Activated CD4-positive, alpha-beta memory T cell treated with anti-CD3 and anti-CD28 coated beads for 36 hours (primary cell): Measurements from ENCODE around the gene CGRRF1. TPM values are rescaled to one million over a fixed set of nuclear protein-coding genes. Genes with fewer than 3 reads are reported as not detected.
A peak's percentile ranks its signal among the peaks of the same experiment; 100 is the strongest.

Experiments
- CTCF ChIA-PET: fragments of 350-600 bp; sonication (Branson Sonifier 250); formaldehyde crosslinking; loops from one replicate; lab custom pipeline; 2021; ENCODE audit warnings: antibody characterized with exemption, inconsistent platforms; lab: Charles Lee
- POLR2A ChIA-PET: fragments of 350-600 bp; sonication (Branson Sonifier 250); formaldehyde crosslinking; loops from one replicate; lab custom pipeline; 2021; ENCODE audit warnings: antibody characterized with exemption; lab: Charles Lee
- DNase-seq: peaks from one replicate; pipeline ENCODE4 v3.0.0-alpha.2; 2020
- H3K27ac Mint-ChIP-seq: one replicate; pipeline ENCODE4 v1.8.0; 2021; ENCODE audit warnings: mixed read lengths
- H3K27me3 Mint-ChIP-seq: one replicate; pipeline ENCODE4 v1.8.0; 2021; ENCODE audit warnings: mixed read lengths
- H3K36me3 Mint-ChIP-seq: one replicate; pipeline ENCODE4 v1.8.0; 2021; ENCODE audit warnings: mixed read lengths
- H3K4me1 Mint-ChIP-seq: one replicate; pipeline ENCODE4 v1.8.0; 2021; ENCODE audit warnings: low read depth, mixed read lengths
- H3K4me3 Mint-ChIP-seq: one replicate; pipeline ENCODE4 v1.8.0; 2021; ENCODE audit warnings: mild to moderate bottlenecking, mixed read lengths
- H3K9me3 Mint-ChIP-seq: one replicate; pipeline ENCODE4 v1.8.0; 2021; ENCODE audit warnings: mixed read lengths
- intact Hi-C: fragments of 100-400 bp; cut with micrococcal nuclease; formaldehyde crosslinking; loops from one replicate; pipeline ENCODE4 v1.15.1; 2023
- total RNA-seq, 2 experiments: library from RNA; stranded (reverse); gene quantifications; one replicate each; pipeline ENCODE4 v1.2.3, GENCODE V29; 2021

Gene CGRRF1
- total RNA-seq, 2 experiments from 2014 or later: 13.7 to 15.1 TPM

DNA sequence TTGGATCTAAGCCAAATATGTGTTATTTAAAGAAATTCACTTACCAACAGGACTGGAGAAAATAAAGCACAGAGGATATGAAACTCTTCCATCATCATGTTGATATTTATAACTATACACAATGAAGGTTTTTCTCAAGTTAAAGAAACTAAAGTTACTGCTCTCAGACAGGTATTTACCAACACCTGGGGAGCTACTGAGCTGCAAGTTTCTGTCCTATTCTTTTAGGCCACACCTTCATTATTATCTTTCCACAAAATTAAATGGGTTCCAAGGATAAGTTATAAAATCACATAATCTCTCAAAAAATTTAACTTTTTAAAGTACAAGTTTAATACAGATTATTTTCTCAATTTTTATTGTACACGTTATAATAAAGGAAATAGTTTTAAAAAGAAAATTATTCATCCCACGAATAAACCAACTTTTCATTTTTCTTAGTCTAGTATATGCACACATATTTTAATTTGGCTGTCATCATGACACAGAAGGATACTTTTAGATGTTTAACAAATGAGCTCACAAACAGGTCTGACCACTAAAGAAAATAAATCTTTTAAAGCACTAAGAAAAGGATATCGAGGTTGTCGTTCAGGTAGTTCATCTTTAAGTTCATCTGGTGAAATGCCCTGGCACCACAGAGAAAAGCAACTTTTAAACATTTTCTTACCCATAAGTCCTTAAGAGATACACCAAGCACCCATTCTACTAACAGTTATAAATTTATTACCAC is 28.7 kb upstream of the CGRRF1 start:
- H3K4me3 Mint-ChIP-seq: no peak overlapping the region
- H3K4me1 Mint-ChIP-seq: peaks cover 43% of the 10 kb centered on the region
- CTCF ChIA-PET: no interaction called here
- POLR2A ChIA-PET: no interaction called here
- H3K9me3 Mint-ChIP-seq: no peaks in the 10 kb centered on the region
- no peak overlapping the region for H3K27ac Mint-ChIP-seq
- DNase-seq: no peak
- H3K27me3 Mint-ChIP-seq: no peaks in the 10 kb centered on the region
- intact Hi-C loops: no loop called here
- H3K36me3 Mint-ChIP-seq: peaks cover 40% of the 10 kb centered on the region

- Mint-ChIP-seq H3K27ac (no peak overlapping the region), H3K36me3 (peaks cover 41% of the 10 kb centered on the region), H3K4me3 (no peak overlapping the region), H3K9me3 (no peaks in the 10 kb centered on the region), H3K4me1 (peaks cover 47% of the 10 kb centered on the region), H3K27me3 (no peaks in the 10 kb centered on the region)
- ChIA-PET CTCF (interaction anchor here (0.7 kb wide), 1 partner anchor 258 kb away, joined by 4 read pairs; no protein-coding TSS in a partner anchor), POLR2A (no interaction called here)
- no peak for DNase-seq
- intact Hi-C loops: no loop called here
These were observed 28.0 kb upstream of the CGRRF1 start for GRCh38 chr14:54481695-54482094.

DNA sequence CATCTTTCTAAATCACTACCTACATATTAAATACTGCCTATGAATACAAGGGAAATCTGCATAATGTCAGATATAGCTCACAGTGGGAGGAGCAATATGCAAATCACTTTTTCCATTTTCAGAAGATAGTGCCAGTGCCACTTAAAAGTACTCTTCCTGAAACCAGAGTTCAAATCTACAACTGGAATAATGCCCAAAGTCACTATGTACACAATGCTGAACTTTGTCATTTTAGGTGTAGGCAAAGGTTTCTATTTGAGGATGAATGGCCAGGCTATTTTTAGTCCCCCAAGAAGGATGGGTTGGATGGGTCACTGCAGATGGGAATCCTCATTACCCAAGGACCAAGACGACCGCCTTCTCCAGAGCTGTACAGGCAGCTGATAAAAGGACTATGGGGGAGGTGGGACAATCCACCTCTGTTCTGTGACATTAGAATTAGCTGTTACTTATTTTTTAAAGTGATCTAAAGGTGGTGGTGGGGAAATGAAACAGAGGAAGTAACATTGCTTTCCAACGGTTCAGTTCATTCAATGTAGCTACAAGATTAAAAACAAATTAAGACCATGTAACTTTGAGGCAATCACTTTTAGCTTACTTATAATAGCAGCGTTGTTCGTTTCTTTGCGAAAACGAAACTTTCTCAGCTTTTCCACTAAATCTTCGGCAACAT is 26.5 kb upstream of the CGRRF1 start:
- POLR2A ChIA-PET: no interaction called here
- no peaks in the 10 kb centered on the region for H3K27me3 Mint-ChIP-seq
- CTCF ChIA-PET: no interaction called here
- H3K27ac Mint-ChIP-seq: peak overlapping the region; percentile 50
- intact Hi-C loops: no loop called here
- no peak overlapping the region for H3K4me3 Mint-ChIP-seq
- DNase-seq: no peak
- H3K4me1 Mint-ChIP-seq: peaks cover 55% of the 10 kb centered on the region
- H3K36me3 Mint-ChIP-seq: peaks cover 34% of the 10 kb centered on the region
- H3K9me3 Mint-ChIP-seq: no peaks in the 10 kb centered on the region

GRCh38 chr14:54483846-54484245 is 25.9 kb upstream of the CGRRF1 start:
- intact Hi-C loops: no loop called here
- Mint-ChIP-seq H3K27me3 (no peaks in the 10 kb centered on the region), H3K4me1 (peaks cover 55% of the 10 kb centered on the region), H3K9me3 (no peaks in the 10 kb centered on the region), H3K4me3 (no peak overlapping the region), H3K27ac (peak overlapping the region; percentile 50), H3K36me3 (peaks cover 28% of the 10 kb centered on the region)
- CTCF ChIA-PET: interaction anchor here (0.7 to 1.5 kb wide), 2 partner anchors 114 to 290 kb away, joined by 3 read pairs; no protein-coding TSS in a partner anchor
- POLR2A ChIA-PET: no interaction called here
- no peak for DNase-seq

GRCh38 chr14:54486685-54487084 is 23.0 kb upstream of the CGRRF1 start:
- peak; percentile 16 for DNase-seq
- Mint-ChIP-seq H3K4me3 (peak overlapping the region; percentile 89), H3K4me1 (peaks cover 70% of the 10 kb centered on the region), H3K27me3 (no peaks in the 10 kb centered on the region), H3K36me3 (peaks cover 19% of the 10 kb centered on the region), H3K27ac (no peak overlapping the region), H3K9me3 (no peaks in the 10 kb centered on the region)
- ChIA-PET CTCF (interaction anchor here (0.7 to 5.3 kb wide), 3 partner anchors 21 to 55 kb away, joined by 4 to 30 read pairs (median 4); partner anchors contain the start of gene CGRRF1), POLR2A (no interaction called here)
- intact Hi-C loops: no loop called here

DNA sequence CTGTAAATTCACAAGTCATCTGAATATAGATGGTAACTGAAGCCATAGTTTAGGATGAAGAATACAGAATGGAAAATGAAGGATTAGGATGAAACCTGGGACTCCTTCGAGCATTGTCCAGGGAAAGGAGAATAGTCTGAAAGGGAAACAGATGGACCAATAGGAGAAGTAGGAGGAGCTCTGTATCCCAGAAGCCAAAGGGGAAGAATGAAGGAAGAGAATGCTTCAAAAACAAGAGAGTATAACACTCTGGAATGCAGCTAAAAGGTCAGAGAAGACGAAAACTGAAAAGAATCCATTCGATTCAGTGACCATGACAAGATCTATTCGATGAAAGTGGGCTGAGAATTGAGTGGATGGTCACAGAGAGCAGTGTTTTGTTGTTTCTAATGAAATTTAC is 21.9 kb upstream of the CGRRF1 start:
- ChIA-PET POLR2A (interaction anchor here (0.7 to 1.8 kb wide), 3 partner anchors 20 to 90 kb away, joined by 3 to 6 read pairs (median 6); no protein-coding TSS in a partner anchor), CTCF (interaction anchor here (0.6 to 5.3 kb wide), 9 partner anchors 20 to 415 kb away, joined by 3 to 30 read pairs (median 4); partner anchors contain the start of genes CDKN3, CGRRF1 and GCH1)
- Mint-ChIP-seq H3K4me3 (peak overlapping the region; percentile 89), H3K27me3 (no peaks in the 10 kb centered on the region), H3K36me3 (peaks cover 12% of the 10 kb centered on the region), H3K27ac (peak overlapping the region; percentile 90), H3K9me3 (no peaks in the 10 kb centered on the region), H3K4me1 (peaks cover 64% of the 10 kb centered on the region)
- intact Hi-C loops: loop anchor here (1.0 to 2.0 kb wide), 3 partner anchors 22 to 91 kb away; partner anchors contain the start of gene CGRRF1
- no peak for DNase-seq

- intact Hi-C loops: loop anchor here (1.0 to 2.0 kb wide), 3 partner anchors 21 to 92 kb away; partner anchors contain the start of gene CGRRF1
- Mint-ChIP-seq H3K36me3 (peaks cover 8% of the 10 kb centered on the region), H3K9me3 (no peaks in the 10 kb centered on the region), H3K4me1 (peaks cover 60% of the 10 kb centered on the region), H3K4me3 (peak overlapping the region; percentile 89), H3K27me3 (no peaks in the 10 kb centered on the region), H3K27ac (peak overlapping the region; percentile 90)
- ChIA-PET CTCF (interaction anchor here (0.6 to 5.3 kb wide), 10 partner anchors 20 to 414 kb away, joined by 3 to 30 read pairs (median 4); partner anchors contain the start of genes CDKN3, CGRRF1 and GCH1), POLR2A (interaction anchor here (0.7 to 1.8 kb wide), 5 partner anchors 19 to 92 kb away, joined by 3 to 11 read pairs (median 6); partner anchors contain the start of genes CDKN3 and CGRRF1)
- DNase-seq: no peak
These were observed 21.4 kb upstream of the CGRRF1 start for GRCh38 chr14:54488318-54488645.

- peaks cover 3% of the 10 kb centered on the region for H3K36me3 Mint-ChIP-seq
- peaks cover 55% of the 10 kb centered on the region for H3K4me1 Mint-ChIP-seq
- intact Hi-C loops: loop anchor here (1.0 to 2.0 kb wide), 5 partner anchors 21 to 285 kb away; partner anchors contain the start of genes CGRRF1 and CNIH1
- POLR2A ChIA-PET: interaction anchor here (0.7 to 1.8 kb wide), 5 partner anchors 19 to 92 kb away, joined by 3 to 11 read pairs (median 6); partner anchors contain the start of genes CDKN3 and CGRRF1
- H3K4me3 Mint-ChIP-seq: peak within 1 kb of the TSS; percentile 89
- DNase-seq: peak; percentile 94
- no peaks in the 10 kb centered on the region for H3K9me3 Mint-ChIP-seq
- peak within 1 kb of the TSS; percentile 90 for H3K27ac Mint-ChIP-seq
- CTCF ChIA-PET: interaction anchor here (0.6 to 5.3 kb wide), 9 partner anchors 19 to 414 kb away, joined by 3 to 30 read pairs (median 4); partner anchors contain the start of genes CDKN3, CGRRF1 and GCH1
- H3K27me3 Mint-ChIP-seq: no peaks in the 10 kb centered on the region
These were observed 20.9 kb upstream of the CGRRF1 start, which contains the start of gene GMFB for GRCh38 chr14:54488646-54489317. GMFB (minus strand) TSS chr14:54488980; CDS start chr14:54488927, 53 bp downstream.

GRCh38 chr14:54489318-54489683 is 20.4 kb upstream of the CGRRF1 start:
- H3K4me1 Mint-ChIP-seq: peaks cover 51% of the 10 kb centered on the region

DNA sequence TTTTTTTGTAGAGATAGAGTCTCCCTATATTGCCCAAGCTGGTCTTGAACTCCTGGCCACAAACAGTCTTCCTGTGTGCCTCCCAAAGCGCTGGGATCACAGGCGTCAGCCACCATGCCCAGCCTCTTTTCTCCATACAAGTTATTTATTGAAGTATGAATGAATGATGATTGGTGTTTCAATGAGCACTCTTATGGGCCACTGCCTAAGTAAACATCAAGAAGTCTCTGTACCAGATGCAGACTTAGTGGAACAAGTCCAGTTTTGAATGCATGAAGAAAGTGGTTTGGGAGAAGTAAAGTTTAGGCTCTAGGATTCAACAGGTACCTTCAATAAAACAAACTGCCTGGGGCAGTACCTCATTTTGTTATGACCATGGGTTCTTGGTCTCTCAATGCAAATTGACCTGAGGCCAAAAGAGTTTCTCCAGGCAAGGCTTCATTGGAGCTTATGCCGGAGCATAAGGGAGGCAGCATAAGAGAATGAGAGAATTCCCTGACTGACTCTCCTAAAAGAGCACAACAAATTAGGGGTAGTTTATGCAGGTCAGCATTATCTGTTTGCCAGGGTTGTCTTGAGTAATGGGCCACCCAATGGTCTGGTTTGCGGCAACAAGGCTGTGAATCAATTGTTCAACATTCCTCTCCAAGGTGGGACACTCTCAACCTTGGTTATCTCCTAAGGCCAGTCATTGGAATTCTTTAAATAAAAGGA is 19.8 kb upstream of the CGRRF1 start:
- H3K9me3 Mint-ChIP-seq: no peaks in the 10 kb centered on the region
- peak overlapping the region; percentile 89 for H3K4me3 Mint-ChIP-seq
- peaks cover 45% of the 10 kb centered on the region for H3K4me1 Mint-ChIP-seq
- POLR2A ChIA-PET: interaction anchor here (1.2 kb wide), 1 partner anchor 92 kb away, joined by 3 read pairs; no protein-coding TSS in a partner anchor
- intact Hi-C loops: loop anchor here (1.0 to 2.0 kb wide), 3 partner anchors 49 to 283 kb away; partner anchors contain the start of gene CNIH1
- no peaks in the 10 kb centered on the region for H3K27me3 Mint-ChIP-seq
- peaks cover 2% of the 10 kb centered on the region for H3K36me3 Mint-ChIP-seq
- CTCF ChIA-PET: interaction anchor here (0.7 to 5.3 kb wide), 4 partner anchors 18 to 578 kb away, joined by 3 to 30 read pairs (median 3); partner anchors contain the start of gene CGRRF1
- DNase-seq: no peak
- peak overlapping the region; percentile 90 for H3K27ac Mint-ChIP-seq

More at GRCh38 chr14:54489318-54489683, 20.4 kb upstream of the CGRRF1 start:
- H3K27ac Mint-ChIP-seq: peak overlapping the region; percentile 90
- H3K4me3 Mint-ChIP-seq: peak overlapping the region; percentile 89
- H3K36me3 Mint-ChIP-seq: peaks cover 2% of the 10 kb centered on the region
- POLR2A ChIA-PET: interaction anchor here (1.2 to 1.5 kb wide), 2 partner anchors 21 to 92 kb away, joined by 3 to 11 read pairs; partner anchors contain the start of gene CGRRF1
- DNase-seq: no peak
- CTCF ChIA-PET: interaction anchor here (0.7 to 5.3 kb wide), 6 partner anchors 19 to 579 kb away, joined by 3 to 30 read pairs (median 4); partner anchors contain the start of genes CDKN3 and CGRRF1
- intact Hi-C loops: loop anchor here (1.0 to 2.0 kb wide), 3 partner anchors 48 to 284 kb away; partner anchors contain the start of gene CNIH1
- H3K9me3 Mint-ChIP-seq: no peaks in the 10 kb centered on the region
- no peaks in the 10 kb centered on the region for H3K27me3 Mint-ChIP-seq
